CD4-positive, alpha-beta T cell (primary cell): ENCODE data around the gene SYNGR3. TPM values are rescaled to one million over a fixed set of nuclear protein-coding genes. Genes with fewer than 3 reads are reported as not detected.

Source experiments
- ATAC-seq: fragments of 200-7000 bp; cut with Tn5 transposase; one replicate; pipeline ENCODE4 v1.10.0; 2022; ENCODE audit warnings: mild to moderate bottlenecking; ENCODE audit not compliant: poor library complexity
- CTCF ChIA-PET: fragments of 350-600 bp; sonication (Branson Sonifier 250); formaldehyde crosslinking; loops from one replicate; lab custom pipeline; 2021; ENCODE audit warnings: antibody characterized with exemption, inconsistent platforms; lab: Charles Lee
- POLR2A ChIA-PET: fragments of 350-600 bp; sonication (Branson Sonifier 250); formaldehyde crosslinking; loops from one replicate; lab custom pipeline; 2021; ENCODE audit warnings: antibody characterized with exemption, inconsistent platforms; lab: Charles Lee
- DNase-seq, 14 experiments: peaks; one replicate each; pipeline ENCODE4 v3.0.0-alpha.2; 2013 to 2020; ENCODE audit warnings: mixed read lengths in 2 of 14
- H3K27ac ChIP-seq, 2 donors: one replicate each; pipeline versions ENCODE4 v1.5.1 to v1.7.0; 2013; ENCODE audit warnings: low read length in 2 of 2, low read depth in 1 of 2, mild to moderate bottlenecking in 1 of 2
- H3K27me3 ChIP-seq, 2 experiments: 1 replicate in 1 of 2; 2 replicates in 1 of 2; pipeline versions ENCODE4 v1.6.1 to v1.7.0; 2013; ENCODE audit warnings: low read length in 2 of 2, control low read depth in 1 of 2, mild to moderate bottlenecking in 1 of 2, moderate library complexity in 1 of 2; ENCODE audit not compliant: insufficient read depth in 2 of 2, control insufficient read depth in 1 of 2
- H3K36me3 ChIP-seq: one replicate; pipeline ENCODE4 v1.6.1; 2013; ENCODE audit warnings: low read length, control low read depth; ENCODE audit not compliant: insufficient read depth
- H3K4me1 ChIP-seq: one replicate; pipeline ENCODE4 v1.6.1; 2013; ENCODE audit warnings: low read length, control low read depth; ENCODE audit not compliant: insufficient read depth
- H3K4me3 ChIP-seq: one replicate; pipeline ENCODE4 v1.5.1; 2013; ENCODE audit warnings: mild to moderate bottlenecking, low read length, moderate library complexity
- H3K9me3 ChIP-seq, 2 experiments: 1 replicate in 1 of 2; 2 replicates in 1 of 2; pipeline versions ENCODE4 v1.6.1 to v1.7.0; 2013; ENCODE audit warnings: low read length in 2 of 2, mild to moderate bottlenecking in 2 of 2, control low read depth in 1 of 2, moderate library complexity in 1 of 2; ENCODE audit not compliant: control insufficient read depth in 1 of 2, insufficient read depth in 1 of 2
- H3K27ac Mint-ChIP-seq: one replicate; pipeline ENCODE4 v1.8.0; 2020; ENCODE audit warnings: mixed read lengths
- H3K27me3 Mint-ChIP-seq: one replicate; pipeline ENCODE4 v1.8.0; 2021; ENCODE audit warnings: mixed read lengths
- H3K36me3 Mint-ChIP-seq: one replicate; pipeline ENCODE4 v1.8.0; 2021; ENCODE audit warnings: low read depth, mixed read lengths
- H3K4me1 Mint-ChIP-seq: one replicate; pipeline ENCODE4 v1.8.0; 2021; ENCODE audit warnings: low read depth, mixed read lengths
- H3K4me3 Mint-ChIP-seq: one replicate; pipeline ENCODE4 v1.8.0; 2020; ENCODE audit warnings: mild to moderate bottlenecking, mixed read lengths
- H3K9me3 Mint-ChIP-seq: one replicate; pipeline ENCODE4 v1.8.0; 2020; ENCODE audit warnings: mixed read lengths
- intact Hi-C, 2 experiments: fragments of 100-400 bp; cut with DNase I in 1 of 2; cut with micrococcal nuclease in 1 of 2; formaldehyde crosslinking; loops; one replicate each; pipeline versions ENCODE4 v1.15.1 to v1.9.0; 2023 to 2025; cut with DNase I, micrococcal nuclease
- total RNA-seq, 174 experiments: library from RNA in 2 of 174; stranded (reverse) in 2 of 174; gene quantifications; one replicate each; pipeline ENCODE4 v1.2.3 and lab custom pipeline; 2021 to 2026
- TF ChIP-seq, protein P1 (sequence below): fragments of 200-600 bp; IDR thresholded peaks from one replicate; pipeline ENCODE4 v1.8.0; 2022; ENCODE audit warnings: antibody characterized with exemption, mild to moderate bottlenecking

Gene SYNGR3
- total RNA-seq, 2 experiments from 2014 or later, result 3.8 to 3.9 TPM

DNA sequence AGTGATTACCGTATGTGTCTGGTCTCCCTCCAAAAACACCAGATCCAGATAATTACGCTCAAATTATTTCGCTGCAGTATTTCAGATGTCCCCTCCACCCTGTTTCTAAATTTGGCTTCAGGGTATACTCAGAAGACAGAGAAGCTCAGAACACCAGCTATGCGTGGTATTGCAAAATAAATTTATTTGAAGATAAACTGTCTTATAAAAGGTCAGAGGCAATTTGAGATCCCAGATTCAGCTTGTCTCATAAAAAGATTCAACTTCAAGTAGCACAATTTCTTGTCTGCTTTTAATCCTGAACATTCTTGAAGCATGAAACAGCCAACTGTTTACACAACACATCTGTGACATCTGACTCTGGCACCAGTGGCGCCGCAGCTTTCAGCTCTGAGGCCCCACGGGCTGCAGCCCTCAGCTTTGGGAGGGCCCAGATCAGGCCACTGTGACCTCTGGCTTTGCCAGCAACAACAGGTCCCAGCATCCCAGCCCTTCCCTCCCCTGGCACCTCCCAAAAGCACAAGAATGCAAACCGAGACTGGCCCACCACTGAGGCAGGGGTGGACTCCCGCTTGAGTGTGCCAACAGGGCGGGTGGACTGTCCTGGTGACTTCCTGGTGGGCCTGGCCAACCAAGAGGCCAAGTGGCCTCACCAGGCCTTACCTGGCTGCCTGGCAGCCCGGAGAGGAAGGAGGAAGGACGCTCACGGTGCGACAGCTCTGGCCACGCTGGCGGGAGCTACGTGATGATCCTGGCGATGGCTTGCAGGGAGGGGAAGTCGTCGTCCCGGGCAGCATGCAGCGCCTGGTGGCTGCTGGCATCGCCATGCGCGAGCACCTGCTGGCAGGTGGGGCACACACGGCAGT lies 8.0 kb downstream of the SYNGR3 start:
- CTCF ChIA-PET, result no interaction called here
- intact Hi-C loops, result no loop called here

DNA sequence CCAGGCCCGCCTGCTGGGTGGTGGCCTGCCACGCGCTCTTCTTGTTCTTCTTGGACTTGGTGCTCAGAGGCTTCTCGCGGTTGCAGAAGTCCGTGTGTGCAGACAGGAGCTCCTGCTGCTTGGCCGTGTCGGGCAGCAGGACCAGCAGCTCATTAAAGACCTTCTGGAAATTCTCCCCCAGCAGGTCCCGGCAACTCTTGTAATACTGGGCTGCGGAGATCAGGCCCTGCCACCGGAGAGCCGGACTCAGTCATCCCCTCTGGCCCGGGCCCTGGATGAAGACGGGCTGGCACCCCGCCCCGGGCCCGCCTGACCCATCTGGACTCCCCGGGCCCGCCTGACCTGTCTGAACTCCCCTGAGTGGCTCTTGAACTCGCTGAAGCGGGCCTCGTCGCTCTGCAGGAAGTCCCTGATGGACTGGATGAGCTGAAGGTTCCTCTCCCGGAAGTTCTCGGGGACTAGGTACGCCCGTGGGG lies 8.6 kb downstream of the SYNGR3 start:
- no peak overlapping the region for H3K4me3 Mint-ChIP-seq
- no peaks in the 10 kb centered on the region for H3K27me3 Mint-ChIP-seq
- Histone ChIP-seq H3K27ac (no peak overlapping the region), H3K4me1 (peaks cover 3% of the 10 kb centered on the region), H3K36me3 (peaks cover 58% of the 10 kb centered on the region), H3K27me3 (no peaks in the 10 kb centered on the region), H3K9me3 (no peaks in the 10 kb centered on the region), H3K4me3 (no peak overlapping the region)
- no peaks in the 10 kb centered on the region for H3K9me3 Mint-ChIP-seq
- ATAC-seq, result no peak
- H3K27ac Mint-ChIP-seq, result no peak overlapping the region
- ChIA-PET CTCF (no interaction called here), POLR2A (no interaction called here)
- intact Hi-C loops, result no loop called here
- H3K36me3 Mint-ChIP-seq, result peaks cover 38% of the 10 kb centered on the region
- DNase-seq, result no peak
- H3K4me1 Mint-ChIP-seq, result peaks cover 6% of the 10 kb centered on the region
- TF ChIP-seq, protein P1, sequence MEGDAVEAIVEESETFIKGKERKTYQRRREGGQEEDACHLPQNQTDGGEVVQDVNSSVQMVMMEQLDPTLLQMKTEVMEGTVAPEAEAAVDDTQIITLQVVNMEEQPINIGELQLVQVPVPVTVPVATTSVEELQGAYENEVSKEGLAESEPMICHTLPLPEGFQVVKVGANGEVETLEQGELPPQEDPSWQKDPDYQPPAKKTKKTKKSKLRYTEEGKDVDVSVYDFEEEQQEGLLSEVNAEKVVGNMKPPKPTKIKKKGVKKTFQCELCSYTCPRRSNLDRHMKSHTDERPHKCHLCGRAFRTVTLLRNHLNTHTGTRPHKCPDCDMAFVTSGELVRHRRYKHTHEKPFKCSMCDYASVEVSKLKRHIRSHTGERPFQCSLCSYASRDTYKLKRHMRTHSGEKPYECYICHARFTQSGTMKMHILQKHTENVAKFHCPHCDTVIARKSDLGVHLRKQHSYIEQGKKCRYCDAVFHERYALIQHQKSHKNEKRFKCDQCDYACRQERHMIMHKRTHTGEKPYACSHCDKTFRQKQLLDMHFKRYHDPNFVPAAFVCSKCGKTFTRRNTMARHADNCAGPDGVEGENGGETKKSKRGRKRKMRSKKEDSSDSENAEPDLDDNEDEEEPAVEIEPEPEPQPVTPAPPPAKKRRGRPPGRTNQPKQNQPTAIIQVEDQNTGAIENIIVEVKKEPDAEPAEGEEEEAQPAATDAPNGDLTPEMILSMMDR, result no peak

More for the DNA sequence above, 8.0 kb downstream of the SYNGR3 start:
- no peaks in the 10 kb centered on the region for H3K27me3 ChIP-seq
- peaks cover 0 to 6% of the 10 kb centered on the region in 2 experiments for H3K9me3 ChIP-seq
- no peaks in the 10 kb centered on the region for H3K27me3 Mint-ChIP-seq
- peaks cover 38% of the 10 kb centered on the region for H3K36me3 Mint-ChIP-seq
- H3K9me3 Mint-ChIP-seq, result no peaks in the 10 kb centered on the region
- H3K4me1 ChIP-seq, result no peaks in the 10 kb centered on the region
- H3K27ac ChIP-seq, result no peak overlapping the region
- no peak overlapping the region for H3K27ac Mint-ChIP-seq
- H3K4me3 ChIP-seq, result no peak overlapping the region
- H3K4me1 Mint-ChIP-seq, result peaks cover 6% of the 10 kb centered on the region
- ATAC-seq, result no peak
- DNase-seq, result no peak
- TF ChIP-seq, protein P1, result no peak
- POLR2A ChIA-PET, result interaction anchor here (0.7 to 1.7 kb wide), 3 partner anchors 14 to 158 kb away, joined by 3 to 4 read pairs (median 4); partner anchors contain the start of genes GFER, RPS2 and TRAF7
- H3K36me3 ChIP-seq, result peaks cover 51% of the 10 kb centered on the region
- H3K4me3 Mint-ChIP-seq, result no peak overlapping the region

DNA sequence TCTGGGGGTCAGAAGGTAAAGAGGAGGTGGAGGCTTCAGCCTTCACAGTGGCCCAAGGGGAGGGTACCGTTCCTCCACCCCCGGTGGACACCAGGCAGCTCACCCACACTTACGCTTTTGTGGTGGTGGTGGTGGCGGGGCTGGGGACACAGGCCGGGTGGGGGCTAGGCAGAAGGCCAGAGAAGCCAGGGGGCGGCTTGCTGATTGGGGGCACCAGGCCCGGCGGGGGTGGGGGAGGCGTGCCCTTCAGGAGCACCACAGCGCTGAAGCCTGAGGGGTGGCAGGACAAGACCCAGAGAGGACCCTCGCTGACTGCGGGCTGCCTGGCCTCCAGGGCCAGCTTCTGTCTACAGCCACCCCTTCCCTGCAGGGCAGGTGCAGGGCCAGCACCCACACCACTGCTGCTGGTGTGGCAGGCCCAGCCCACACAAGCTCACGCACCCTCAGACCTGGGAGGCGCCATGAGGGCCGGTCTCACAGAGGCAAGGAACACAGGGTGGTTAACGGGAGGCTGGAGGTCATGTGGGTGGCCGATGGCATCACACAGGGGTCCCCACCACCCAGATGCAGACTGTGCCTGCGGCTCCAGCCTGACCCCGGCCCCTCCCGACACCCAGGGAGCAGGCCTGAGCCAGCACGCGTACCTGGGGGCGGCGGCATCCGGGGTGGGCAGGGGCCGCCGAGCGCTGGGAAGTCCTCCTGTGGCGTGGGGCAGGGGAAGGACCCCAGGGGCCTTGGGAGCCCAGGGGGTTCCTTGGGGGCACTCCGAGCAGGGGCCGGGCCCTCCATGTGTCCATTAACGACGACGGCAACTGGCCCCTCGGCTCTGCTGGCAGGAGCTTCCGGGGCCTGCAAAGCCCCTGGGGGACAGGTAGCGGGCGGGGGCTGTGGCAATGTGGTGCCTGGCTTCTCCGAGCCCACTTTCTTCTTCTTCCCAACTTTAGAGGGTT lies 9.4 kb downstream of the SYNGR3 start:
- no peak overlapping the region for H3K4me3 Mint-ChIP-seq
- H3K36me3 Mint-ChIP-seq, result peaks cover 38% of the 10 kb centered on the region
- Histone ChIP-seq H3K4me1 (peaks cover 10% of the 10 kb centered on the region), H3K4me3 (no peak overlapping the region), H3K27me3 (no peaks in the 10 kb centered on the region), H3K36me3 (peaks cover 60% of the 10 kb centered on the region), H3K27ac (no peak overlapping the region), H3K9me3 (no peaks in the 10 kb centered on the region)
- ChIA-PET POLR2A (no interaction called here), CTCF (no interaction called here)
- DNase-seq (no peak), ATAC-seq (no peak)
- intact Hi-C loops, result no loop called here
- H3K27ac Mint-ChIP-seq, result no peak overlapping the region
- TF ChIP-seq, protein P1, result no peak
- H3K27me3 Mint-ChIP-seq, result no peaks in the 10 kb centered on the region
- peaks cover under 1% of the 10 kb centered on the region for H3K4me1 Mint-ChIP-seq
- H3K9me3 Mint-ChIP-seq, result no peaks in the 10 kb centered on the region
